Transverse colon (tissue), 3 donors: ENCODE results near the gene CAGE1.

ENCODE experiments used
- EP300 ChIP-seq: sonication (generic); formaldehyde crosslinking; IDR thresholded peaks from one replicate; pipeline ENCODE4 v1.6.1; 2017; ENCODE audit warnings: antibody characterized with exemption, low read depth
- POLR2A ChIP-seq: fragments of 450-650 bp; IDR thresholded peaks from one replicate; pipeline ENCODE4 v1.6.1; 2016; ENCODE audit warnings: antibody characterized with exemption, mild to moderate bottlenecking, moderate library complexity
- TF ChIP-seq, protein P1 (sequence below), 5 experiments: fragments of 200-600 bp in 3 of 5; fragments of 450-650 bp in 2 of 5; sonication (generic) in 3 of 5; IDR thresholded peaks; 1 replicate in 2 of 5; 2 replicates in 3 of 5; pipeline ENCODE4 v1.5.1; 2016 to 2017; ENCODE audit warnings: antibody characterized with exemption in 5 of 5, inconsistent platforms in 3 of 5, mild to moderate bottlenecking in 2 of 5, moderate library complexity in 1 of 5

DNA sequence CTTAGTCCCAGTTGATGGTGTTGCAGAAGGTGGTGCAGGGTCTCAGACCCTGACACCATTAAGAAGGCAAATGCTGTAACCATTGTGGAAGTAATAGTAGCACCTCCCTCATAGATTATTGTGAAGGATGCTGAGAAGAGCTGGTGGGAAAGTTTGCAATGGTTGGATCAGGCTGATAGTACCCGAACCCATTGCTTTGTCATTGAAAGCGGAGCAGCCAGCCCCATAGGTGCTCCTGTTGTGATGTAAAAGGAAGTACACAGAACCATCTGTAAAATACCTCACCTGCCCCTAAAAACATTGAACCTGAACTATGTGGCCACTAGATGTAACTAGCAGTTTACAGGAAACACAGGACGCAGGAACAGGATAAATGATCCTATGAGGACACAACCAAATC is 31.5 kb upstream of the CAGE1 start:
- TF ChIP-seq, protein P1, sequence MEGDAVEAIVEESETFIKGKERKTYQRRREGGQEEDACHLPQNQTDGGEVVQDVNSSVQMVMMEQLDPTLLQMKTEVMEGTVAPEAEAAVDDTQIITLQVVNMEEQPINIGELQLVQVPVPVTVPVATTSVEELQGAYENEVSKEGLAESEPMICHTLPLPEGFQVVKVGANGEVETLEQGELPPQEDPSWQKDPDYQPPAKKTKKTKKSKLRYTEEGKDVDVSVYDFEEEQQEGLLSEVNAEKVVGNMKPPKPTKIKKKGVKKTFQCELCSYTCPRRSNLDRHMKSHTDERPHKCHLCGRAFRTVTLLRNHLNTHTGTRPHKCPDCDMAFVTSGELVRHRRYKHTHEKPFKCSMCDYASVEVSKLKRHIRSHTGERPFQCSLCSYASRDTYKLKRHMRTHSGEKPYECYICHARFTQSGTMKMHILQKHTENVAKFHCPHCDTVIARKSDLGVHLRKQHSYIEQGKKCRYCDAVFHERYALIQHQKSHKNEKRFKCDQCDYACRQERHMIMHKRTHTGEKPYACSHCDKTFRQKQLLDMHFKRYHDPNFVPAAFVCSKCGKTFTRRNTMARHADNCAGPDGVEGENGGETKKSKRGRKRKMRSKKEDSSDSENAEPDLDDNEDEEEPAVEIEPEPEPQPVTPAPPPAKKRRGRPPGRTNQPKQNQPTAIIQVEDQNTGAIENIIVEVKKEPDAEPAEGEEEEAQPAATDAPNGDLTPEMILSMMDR (IDR thresholded peaks at IDR 0.05): no peak
- TF ChIP-seq POLR2A (no peak), EP300 (no peak)
